ENCODE results near the gene UGT1A7. TPM values are rescaled to one million over a fixed set of nuclear protein-coding genes. Genes with fewer than 3 reads are reported as not detected.

The UGT1A7 gene
- 3.3 to 5.1 TPM (median 4.0 TPM) in 5 replicates for total RNA-seq (2022; extraction: Qiagen RNA extraction)

GRCh38 chr2:233681521-233682099 lies at the start of gene UGT1A7:
Gene UGT1A7, plus strand, starts transcription at chr2:233681901. Its CDS starts 37 bp downstream, at chr2:233681938.

GRCh38 chr2:233636306-233636705 lies 45.4 kb upstream of the UGT1A7 start, which contains the start of gene UGT1A10:
Gene UGT1A10, plus strand, starts transcription at chr2:233636448. Its CDS starts 75 bp downstream, at chr2:233636523.

GRCh38 chr2:233671290-233672161 lies 10.2 kb upstream of the UGT1A7 start, which contains the start of gene UGT1A9:
Gene UGT1A9, plus strand, starts transcription at chr2:233671898. Its CDS starts 37 bp downstream, at chr2:233671935.

GRCh38 chr2:233692648-233693047 lies 10.9 kb downstream of the UGT1A7 start, which contains the start of gene UGT1A6:
Gene UGT1A6, plus strand, starts transcription at chr2:233692890. Its CDS starts 115 bp downstream, at chr2:233693005.

GRCh38 chr2:233712611-233713261 lies 31.0 kb downstream of the UGT1A7 start, which contains the start of gene UGT1A5:
Gene UGT1A5, plus strand, starts transcription at chr2:233712907. Its CDS starts 85 bp downstream, at chr2:233712992.

GRCh38 chr2:233718552-233718951 lies 36.9 kb downstream of the UGT1A7 start, which contains the start of gene UGT1A4:
Gene UGT1A4, plus strand, starts transcription at chr2:233718736. Its CDS starts 85 bp downstream, at chr2:233718821.

GRCh38 chr2:233728723-233729301 lies 47.1 kb downstream of the UGT1A7 start, which contains the start of gene UGT1A3:
Gene UGT1A3, plus strand, starts transcription at chr2:233729042. Its CDS starts 85 bp downstream, at chr2:233729127.

GRCh38 chr2:233760043-233760442 lies 78.3 kb downstream of the UGT1A7 start, which contains the start of gene UGT1A1:
Gene UGT1A1, plus strand, starts transcription at chr2:233760270. Its CDS starts 18 bp downstream, at chr2:233760288.

GRCh38 chr2:233778030-233778429 lies 96.3 kb downstream of the UGT1A7 start, which contains the start of gene MROH2A:
Gene MROH2A, plus strand, starts transcription at chr2:233778330. Its CDS starts 1,029 bp downstream, at chr2:233779359.

Other genes with a start within 250 kb of the UGT1A7 start
- 20.9 to 28.6 TPM (median 25.2 TPM) in 5 replicates for gene USP40, start 115.1 kb upstream of the UGT1A7 start, total RNA-seq (2022; extraction: Qiagen RNA extraction)
- 0.06 TPM in 1 of 5 replicates, not detected in the others for gene UGT1A8, start 64.3 kb upstream of the UGT1A7 start, total RNA-seq (2022; extraction: Qiagen RNA extraction)
- 0.06 TPM in 1 of 5 replicates, not detected in the others for gene UGT1A10, start 45.5 kb upstream of the UGT1A7 start, total RNA-seq (2022; extraction: Qiagen RNA extraction)
- gene UGT1A9, start 10.0 kb upstream of the UGT1A7 start, total RNA-seq (2022; extraction: Qiagen RNA extraction) = 3.7 to 5.0 TPM (median 4.1 TPM) in 5 replicates
- gene UGT1A6, start 11.0 kb downstream of the UGT1A7 start, total RNA-seq (2022; extraction: Qiagen RNA extraction) = 0.39 to 1.5 TPM (median 1.2 TPM) in 5 replicates
- not detected in 5 replicates for gene UGT1A5, start 31.0 kb downstream of the UGT1A7 start, total RNA-seq (2022; extraction: Qiagen RNA extraction)
- gene UGT1A4, start 36.8 kb downstream of the UGT1A7 start, total RNA-seq (2022; extraction: Qiagen RNA extraction) = 0.07 to 0.12 TPM in 2 of 5 replicates, not detected in the others
- gene UGT1A3, start 47.1 kb downstream of the UGT1A7 start, total RNA-seq (2022; extraction: Qiagen RNA extraction) = 0.10 to 0.31 TPM (median 0.26 TPM) in 3 of 5 replicates, not detected in the others
- 0.39 to 0.78 TPM (median 0.60 TPM) in 5 replicates for gene UGT1A1, start 78.4 kb downstream of the UGT1A7 start, total RNA-seq (2022; extraction: Qiagen RNA extraction)
- 0.12 to 0.26 TPM (median 0.18 TPM) in 4 of 5 replicates, not detected in the other for gene MROH2A, start 96.4 kb downstream of the UGT1A7 start, total RNA-seq (2022; extraction: Qiagen RNA extraction)
- 58.1 to 61.5 TPM (median 59.1 TPM) in 5 replicates for gene HJURP, start 172.6 kb downstream of the UGT1A7 start, total RNA-seq (2022; extraction: Qiagen RNA extraction)
- gene TRPM8, start 235.5 kb downstream of the UGT1A7 start, total RNA-seq (2022; extraction: Qiagen RNA extraction) = 0.11 to 0.47 TPM (median 0.21 TPM) in 5 replicates

Data from A549 treated with Mapracorat at 1 μM for 4 hours (cell line).